Bronchial epithelial cell (primary cell): ENCODE measurements around the gene SEMA3E. TPM values are rescaled to one million over a fixed set of nuclear protein-coding genes. Genes with fewer than 3 reads are reported as not detected.

Source experiments
- DNase-seq: peaks from one replicate; pipeline ENCODE4 v3.0.0-alpha.2; 2010; ENCODE audit warnings: low read depth
- FAIRE-seq: peaks from 2 replicates; lab custom pipeline; 2011; peaks lifted over from hg19 to GRCh38; lab: Jason Lieb, UNC
- H3K27me3 ChIP-seq: 2 replicates; pipeline ENCODE4 v1.5.1; 2011; ENCODE audit warnings: low read length; ENCODE audit not compliant: control insufficient read depth, insufficient read depth
- H3K36me3 ChIP-seq: 2 replicates; pipeline ENCODE4 v1.5.1; 2011; ENCODE audit warnings: low read length; ENCODE audit not compliant: control insufficient read depth, insufficient read depth
- H3K4me3 ChIP-seq: 2 replicates; pipeline ENCODE4 v1.5.1; 2011; ENCODE audit warnings: mild to moderate bottlenecking, low read depth, low read length, control low read depth
- total RNA-seq: library from RNA; depleted of rRNA; stranded (reverse); fragments of >200 nt; gene quantifications from 2 replicates; pipeline ENCODE4 v1.2.1, GENCODE V29; 2014
- TF ChIP-seq, protein P1 (sequence below): IDR thresholded peaks from 2 replicates; pipeline ENCODE4 v1.5.1; 2011; ENCODE audit warnings: mild to moderate bottlenecking, moderate library complexity, low read length, control low read depth, inconsistent platforms; ENCODE audit not compliant: insufficient read depth, severe bottlenecking

The SEMA3E gene
- total RNA-seq, 1 donor from 2014 or later, result under 0.01 TPM

DNA sequence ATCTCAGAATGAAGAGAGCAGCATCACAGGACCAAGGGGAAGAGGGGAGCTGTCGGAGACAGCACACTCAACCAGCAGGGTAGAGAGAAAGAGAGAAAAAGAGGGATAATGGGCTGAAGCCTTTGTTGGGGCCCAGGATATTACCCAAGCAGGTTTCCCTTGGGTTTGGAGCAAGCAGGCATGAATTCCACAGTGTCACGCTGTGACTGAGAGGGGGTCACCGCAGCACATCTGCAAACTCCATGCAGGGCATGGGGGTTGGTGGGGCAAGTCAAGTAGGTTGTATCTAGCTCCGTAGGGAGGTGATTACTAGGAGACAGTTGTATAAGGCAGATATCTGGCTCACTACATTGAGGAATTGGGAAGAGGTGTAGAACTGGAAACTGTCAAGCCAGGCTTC is 42.2 kb upstream of the SEMA3E start:
- H3K27me3 ChIP-seq, result no peaks in the 10 kb centered on the region
- TF ChIP-seq, protein P1, sequence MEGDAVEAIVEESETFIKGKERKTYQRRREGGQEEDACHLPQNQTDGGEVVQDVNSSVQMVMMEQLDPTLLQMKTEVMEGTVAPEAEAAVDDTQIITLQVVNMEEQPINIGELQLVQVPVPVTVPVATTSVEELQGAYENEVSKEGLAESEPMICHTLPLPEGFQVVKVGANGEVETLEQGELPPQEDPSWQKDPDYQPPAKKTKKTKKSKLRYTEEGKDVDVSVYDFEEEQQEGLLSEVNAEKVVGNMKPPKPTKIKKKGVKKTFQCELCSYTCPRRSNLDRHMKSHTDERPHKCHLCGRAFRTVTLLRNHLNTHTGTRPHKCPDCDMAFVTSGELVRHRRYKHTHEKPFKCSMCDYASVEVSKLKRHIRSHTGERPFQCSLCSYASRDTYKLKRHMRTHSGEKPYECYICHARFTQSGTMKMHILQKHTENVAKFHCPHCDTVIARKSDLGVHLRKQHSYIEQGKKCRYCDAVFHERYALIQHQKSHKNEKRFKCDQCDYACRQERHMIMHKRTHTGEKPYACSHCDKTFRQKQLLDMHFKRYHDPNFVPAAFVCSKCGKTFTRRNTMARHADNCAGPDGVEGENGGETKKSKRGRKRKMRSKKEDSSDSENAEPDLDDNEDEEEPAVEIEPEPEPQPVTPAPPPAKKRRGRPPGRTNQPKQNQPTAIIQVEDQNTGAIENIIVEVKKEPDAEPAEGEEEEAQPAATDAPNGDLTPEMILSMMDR, result no peak
- no peaks in the 10 kb centered on the region for H3K36me3 ChIP-seq
- no peak overlapping the region for H3K4me3 ChIP-seq
- DNase-seq (no peak), FAIRE-seq (no peak)

DNA sequence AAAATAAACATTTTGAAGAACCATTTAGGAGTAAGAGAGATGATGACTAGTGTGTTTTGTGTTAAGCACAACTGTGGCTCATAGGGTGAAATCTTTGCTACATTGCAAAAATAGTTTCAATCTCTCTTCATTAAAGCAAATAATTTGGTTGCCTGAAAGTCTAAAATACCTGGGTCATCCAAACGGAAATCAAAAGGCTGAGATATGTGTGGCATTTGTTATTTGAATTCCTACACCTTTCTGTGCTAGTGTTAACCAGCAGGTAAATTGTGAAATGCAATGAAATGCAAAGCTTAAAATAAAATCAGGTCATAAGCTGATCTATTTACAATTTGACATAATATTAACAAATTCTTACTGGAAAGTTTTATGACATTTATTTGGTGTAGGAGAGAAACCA is 40.9 kb upstream of the SEMA3E start:
- no peaks in the 10 kb centered on the region for H3K27me3 ChIP-seq
- FAIRE-seq (no peak), DNase-seq (no peak)
- H3K4me3 ChIP-seq, result no peak overlapping the region
- no peaks in the 10 kb centered on the region for H3K36me3 ChIP-seq
- TF ChIP-seq, protein P1, result no peak

DNA sequence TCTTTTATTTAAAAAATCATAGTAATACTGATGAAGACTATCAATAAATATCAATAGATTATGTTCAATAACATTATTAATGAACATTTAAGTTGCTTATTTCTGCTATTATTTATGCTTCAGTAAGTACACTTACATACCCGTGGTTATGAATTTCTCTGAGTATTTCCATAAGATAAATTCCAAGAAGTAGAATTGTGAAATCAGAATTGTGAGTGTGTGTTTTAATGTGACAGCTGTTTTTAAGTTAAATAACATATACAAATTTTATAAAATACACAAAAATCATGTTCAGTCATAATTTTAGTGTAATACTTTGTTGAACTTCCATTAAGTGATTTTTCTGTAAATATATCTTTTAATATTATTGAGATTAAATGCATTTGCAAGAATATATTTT is 37.5 kb upstream of the SEMA3E start:
- H3K4me3 ChIP-seq, result no peak overlapping the region
- FAIRE-seq (no peak), DNase-seq (no peak)
- no peaks in the 10 kb centered on the region for H3K36me3 ChIP-seq
- TF ChIP-seq, protein P1, result no peak
- peaks cover 1% of the 10 kb centered on the region for H3K27me3 ChIP-seq

DNA sequence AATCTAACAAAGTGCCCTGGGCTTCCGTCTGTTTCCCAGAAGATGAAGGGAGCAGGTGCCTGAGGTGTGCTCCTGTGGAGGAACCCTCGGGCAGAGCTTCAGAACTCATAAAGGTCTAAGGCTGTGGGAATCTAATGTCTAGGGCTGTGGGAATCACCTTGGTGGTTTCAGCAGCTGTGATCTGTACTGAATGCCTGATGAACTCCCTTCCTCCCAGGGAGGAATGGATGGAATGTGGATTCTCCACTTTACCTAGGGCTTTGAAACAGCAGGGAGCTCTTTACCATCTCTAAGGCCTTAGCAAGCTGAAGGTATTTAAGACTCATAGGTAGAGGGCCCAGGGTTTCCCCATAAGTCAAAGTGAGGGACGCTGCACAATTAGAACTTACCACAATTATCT is 36.0 kb upstream of the SEMA3E start:
- no peak for FAIRE-seq
- no peaks in the 10 kb centered on the region for H3K36me3 ChIP-seq
- H3K4me3 ChIP-seq, result no peak overlapping the region
- peak; percentile 64 for DNase-seq
- H3K27me3 ChIP-seq, result peaks cover 1% of the 10 kb centered on the region
- TF ChIP-seq, protein P1, result no peak

DNA sequence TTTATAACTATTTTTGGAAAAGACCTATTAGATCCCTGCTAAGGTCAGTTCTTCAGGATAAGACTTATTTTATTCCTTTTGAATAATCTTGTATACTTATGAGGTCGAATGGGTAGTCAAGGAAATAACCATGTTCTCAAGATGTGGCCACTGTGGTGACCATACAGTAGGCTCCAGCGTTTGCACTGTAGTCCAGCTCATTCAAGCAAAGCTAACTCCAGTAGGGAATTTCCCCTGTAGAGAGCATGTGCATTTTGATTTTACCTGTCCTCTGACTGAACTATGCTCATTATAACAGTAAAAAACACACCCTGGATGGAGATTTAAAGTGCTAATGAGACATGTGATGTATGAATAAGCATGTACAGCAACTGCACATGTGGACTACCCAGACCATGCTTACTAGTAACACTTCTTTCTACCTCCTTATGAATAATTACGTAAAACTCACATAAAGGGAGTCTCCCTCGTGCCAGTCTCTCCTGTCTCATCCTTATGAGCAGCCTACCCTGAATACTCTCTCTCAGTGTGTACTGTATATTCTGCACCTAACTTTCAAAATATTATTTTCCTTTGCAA is 32.4 kb upstream of the SEMA3E start:
- peaks cover 1% of the 10 kb centered on the region for H3K27me3 ChIP-seq
- TF ChIP-seq, protein P1, result no peak
- H3K36me3 ChIP-seq, result no peaks in the 10 kb centered on the region
- DNase-seq (no peak), FAIRE-seq (no peak)
- no peak overlapping the region for H3K4me3 ChIP-seq
